HEK293 (cell line): Measurements from ENCODE around the gene CRIM1.

Experiments
- CTCF ChIA-PET: fragments of 350-600 bp; formaldehyde crosslinking; extraction: SDS; loops from one replicate; lab custom pipeline; 2021; ENCODE audit warnings: antibody characterized with exemption; lab: Yijun Ruan, JAX
- POLR2A ChIA-PET: fragments of 300-600 bp; formaldehyde crosslinking; extraction: SDS; loops from one replicate; lab custom pipeline; 2020; ENCODE audit warnings: antibody characterized with exemption, inconsistent platforms; lab: Yijun Ruan, JAX
- H3K27ac ChIP-seq: fragments of 200-500 bp; sonication (Bioruptor generic); 2 replicates; pipeline ENCODE4 v1.5.1; 2014; ENCODE audit warnings: low read depth, low read length, control low read depth, inconsistent platforms; ENCODE audit errors: extremely low read depth
- H3K36me3 ChIP-seq, 2 experiments: fragments of 200-500 bp in 1 of 2; sonication (Bioruptor generic) in 1 of 2; 1 replicate in 1 of 2; 2 replicates in 1 of 2; pipeline ENCODE4 v1.5.1; 2014 to 2017; ENCODE audit warnings: inconsistent platforms in 2 of 2, low read length in 2 of 2; ENCODE audit not compliant: control insufficient read depth in 2 of 2, insufficient read depth in 1 of 2
- H3K4me1 ChIP-seq: fragments of 200-500 bp; sonication (Bioruptor generic); 2 replicates; pipeline ENCODE4 v1.5.1; 2014; ENCODE audit warnings: mild to moderate bottlenecking, low read length, inconsistent platforms; ENCODE audit not compliant: control insufficient read depth, insufficient read depth
- H3K4me3 ChIP-seq: 2 replicates; pipeline ENCODE4 v1.5.1; 2011; ENCODE audit warnings: low read depth, mild to moderate bottlenecking, control low read depth, low read length, moderate library complexity
- H3K9me3 ChIP-seq: fragments of 200-500 bp; sonication (Bioruptor generic); 2 replicates; pipeline ENCODE4 v1.5.1; 2014; ENCODE audit warnings: low read depth, low read length, inconsistent platforms; ENCODE audit not compliant: control insufficient read depth, insufficient read depth
- GFI1B ChIP-seq: fragments of 450-650 bp; formaldehyde crosslinking; IDR thresholded peaks from 2 replicates; pipeline ENCODE4 v1.5.1; 2016; ENCODE audit warnings: missing biosample characterization, missing genetic modification characterization
- GLIS2 ChIP-seq: fragments of 450-650 bp; formaldehyde crosslinking; IDR thresholded peaks from 2 replicates; pipeline ENCODE4 v1.5.1; 2016; ENCODE audit warnings: missing biosample characterization, missing genetic modification characterization
- HOXA7 ChIP-seq: sonication (generic); formaldehyde crosslinking; IDR thresholded peaks from 2 replicates; pipeline ENCODE4 v1.8.1; 2022; ENCODE audit warnings: missing genetic modification reagents, borderline replicate concordance
- IKZF3 ChIP-seq: fragments of 450-650 bp; IDR thresholded peaks from 2 replicates; pipeline ENCODE4 v1.5.0; 2018; ENCODE audit warnings: missing biosample characterization, mild to moderate bottlenecking, missing genetic modification characterization, moderate library complexity
- KLF16 ChIP-seq: fragments of 450-650 bp; formaldehyde crosslinking; IDR thresholded peaks from 2 replicates; pipeline ENCODE4 v1.5.1; 2017; ENCODE audit warnings: missing biosample characterization, missing genetic modification characterization
- PBX3 ChIP-seq: sonication (generic); formaldehyde crosslinking; IDR thresholded peaks from 2 replicates; pipeline ENCODE4 v1.8.1; 2022; ENCODE audit warnings: mild to moderate bottlenecking, moderate library complexity, missing genetic modification reagents
- SP3 ChIP-seq: fragments of 450-650 bp; formaldehyde crosslinking; IDR thresholded peaks from 2 replicates; pipeline ENCODE4 v1.5.1; 2016; ENCODE audit warnings: missing biosample characterization, missing genetic modification characterization
- ZBTB20 ChIP-seq: fragments of 450-650 bp; formaldehyde crosslinking; IDR thresholded peaks from 2 replicates; pipeline ENCODE4 v1.5.1; 2016; ENCODE audit warnings: missing biosample characterization, missing genetic modification characterization
- ZBTB7A ChIP-seq: fragments of 450-650 bp; formaldehyde crosslinking; IDR thresholded peaks from 2 replicates; pipeline ENCODE4 v1.5.1; 2016; ENCODE audit warnings: low read depth, missing biosample characterization, missing genetic modification characterization
- ZEB2 ChIP-seq: fragments of 450-650 bp; formaldehyde crosslinking; IDR thresholded peaks from 2 replicates; pipeline ENCODE4 v1.5.1; 2016; ENCODE audit warnings: missing biosample characterization, missing genetic modification characterization
- ZNF211 ChIP-seq: fragments of 450-650 bp; formaldehyde crosslinking; IDR thresholded peaks from 2 replicates; pipeline ENCODE4 v1.5.1; 2016; ENCODE audit warnings: low read depth, missing biosample characterization, missing genetic modification characterization
- ZNF221 ChIP-seq: fragments of 450-650 bp; formaldehyde crosslinking; IDR thresholded peaks from 2 replicates; pipeline ENCODE4 v1.5.1; 2017; ENCODE audit warnings: missing biosample characterization, missing genetic modification characterization, borderline replicate concordance
- ZNF23 ChIP-seq: fragments of 450-650 bp; formaldehyde crosslinking; IDR thresholded peaks from 2 replicates; pipeline ENCODE4 v1.5.1; 2016; ENCODE audit warnings: missing biosample characterization, missing genetic modification characterization, borderline replicate concordance
- ZNF362 ChIP-seq: fragments of 450-650 bp; formaldehyde crosslinking; IDR thresholded peaks from 2 replicates; pipeline ENCODE4 v1.5.1; 2016; ENCODE audit warnings: missing biosample characterization, missing genetic modification characterization
- ZNF37A ChIP-seq: fragments of 450-650 bp; IDR thresholded peaks from 2 replicates; pipeline ENCODE4 v1.5.1; 2018; ENCODE audit warnings: missing biosample characterization, missing genetic modification characterization
- ZNF433 ChIP-seq: fragments of 450-650 bp; formaldehyde crosslinking; IDR thresholded peaks from 2 replicates; pipeline ENCODE4 v1.5.1; 2016; ENCODE audit warnings: missing biosample characterization, missing genetic modification characterization, low read depth
- ZNF510 ChIP-seq: fragments of 450-650 bp; formaldehyde crosslinking; IDR thresholded peaks from 2 replicates; pipeline ENCODE4 v1.5.1; 2018; ENCODE audit warnings: mild to moderate bottlenecking, missing genetic modification characterization, missing biosample characterization; ENCODE audit not compliant: insufficient replicate concordance
- ZNF555 ChIP-seq: fragments of 450-650 bp; formaldehyde crosslinking; conservative IDR thresholded peaks from 2 replicates; pipeline ENCODE4 v1.5.1; 2017; ENCODE audit warnings: missing biosample characterization, mild to moderate bottlenecking, missing genetic modification characterization, inconsistent platforms
- ZNF610 ChIP-seq: fragments of 450-650 bp; formaldehyde crosslinking; IDR thresholded peaks from 2 replicates; pipeline ENCODE4 v1.5.1; 2016; ENCODE audit warnings: missing biosample characterization, missing genetic modification characterization, borderline replicate concordance
- ZNF692 ChIP-seq: fragments of 450-650 bp; formaldehyde crosslinking; IDR thresholded peaks from 2 replicates; pipeline ENCODE4 v1.5.1; 2016; ENCODE audit warnings: missing biosample characterization, missing genetic modification characterization
- ZNF747 ChIP-seq: fragments of 450-650 bp; formaldehyde crosslinking; IDR thresholded peaks from 2 replicates; pipeline ENCODE4 v1.5.1; 2016; ENCODE audit warnings: missing biosample characterization, missing genetic modification characterization
- ZNF776 ChIP-seq: fragments of 450-650 bp; formaldehyde crosslinking; IDR thresholded peaks from 2 replicates; pipeline ENCODE4 v1.5.0; 2017; ENCODE audit warnings: missing biosample characterization, missing genetic modification characterization, borderline replicate concordance
- ZSCAN23 ChIP-seq: fragments of 450-650 bp; formaldehyde crosslinking; IDR thresholded peaks from 2 replicates; pipeline ENCODE4 v1.5.1; 2016; ENCODE audit warnings: missing biosample characterization, missing genetic modification characterization
- TF ChIP-seq, protein P1 (sequence below): fragments of 450-650 bp; formaldehyde crosslinking; conservative IDR thresholded peaks from 2 replicates; pipeline ENCODE4 v1.5.1; 2016; ENCODE audit warnings: low read depth, missing biosample characterization, missing genetic modification characterization

The CRIM1 gene

GRCh38 chr2:36500072-36500471, 144.5 kb downstream of the CRIM1 start:
- ChIA-PET POLR2A (no interaction called here), CTCF (interaction anchor here (0.6 to 2.2 kb wide), 7 partner anchors 8 to 214 kb away, joined by 3 to 7 read pairs (median 3); no protein-coding TSS in a partner anchor)
- Histone ChIP-seq H3K4me3 (no peak overlapping the region), H3K27ac (no peak overlapping the region), H3K9me3 (no peaks in the 10 kb centered on the region), H3K4me1 (no peaks in the 10 kb centered on the region), H3K36me3 (peaks cover 6 to 36% of the 10 kb centered on the region in 2 experiments; a peak in 2 of 3 replicates)
- TF ChIP-seq ZNF221 (tag by site-specific recombination) (no peak), ZNF433 (tag by site-specific recombination) (no peak), ZBTB20 (tag by site-specific recombination) (no peak), ZNF555 (no peak)

DNA sequence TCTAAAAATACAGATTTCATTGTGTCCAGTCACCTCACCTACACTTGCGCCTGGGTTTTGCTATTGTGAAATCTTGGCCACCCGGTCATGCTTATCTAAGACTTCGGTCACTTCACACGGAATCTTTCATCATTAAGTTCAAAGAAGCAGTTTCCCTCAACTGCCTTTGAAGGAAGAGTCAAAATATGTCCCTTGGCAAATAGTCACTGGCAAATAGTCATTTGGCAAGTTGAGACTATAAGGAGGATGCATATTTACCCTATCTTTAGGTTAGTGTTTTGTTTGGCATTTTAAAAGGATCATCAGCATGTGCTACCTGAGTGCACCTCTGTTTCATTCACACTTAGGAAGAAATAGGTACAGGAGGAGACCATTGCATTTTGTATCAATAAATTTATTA, 146.5 kb downstream of the CRIM1 start:
- Histone ChIP-seq H3K36me3 (peaks cover 6 to 41% of the 10 kb centered on the region in 2 experiments; a peak in 2 of 3 replicates), H3K4me3 (no peak overlapping the region), H3K27ac (no peak overlapping the region), H3K9me3 (no peaks in the 10 kb centered on the region), H3K4me1 (no peaks in the 10 kb centered on the region)
- ChIA-PET CTCF (interaction anchor here (2.2 kb wide), 1 partner anchor 149 kb away, joined by 7 read pairs; no protein-coding TSS in a partner anchor), POLR2A (no interaction called here)
- TF ChIP-seq HOXA7 (CRISPR knock-in tag) (no peak), GFI1B (tag by site-specific recombination) (no peak), ZNF692 (tag by site-specific recombination) (no peak), IKZF3 (no peak), ZNF211 (tag by site-specific recombination) (no peak), ZNF23 (tag by site-specific recombination) (no peak), KLF16 (tag by site-specific recombination) (no peak), ZEB2 (no peak), ZNF776 (no peak), GLIS2 (tag by site-specific recombination) (no peak), SP3 (no peak), ZNF362 (tag by site-specific recombination) (no peak), PBX3 (CRISPR knock-in tag) (no peak), ZBTB7A (no peak), ZNF37A (tag by site-specific recombination) (no peak), ZSCAN23 (tag by site-specific recombination) (no peak), ZNF510 (tag by site-specific recombination) (no peak), ZNF747 (tag by site-specific recombination) (no peak), ZNF610 (tag by site-specific recombination) (no peak)
- TF ChIP-seq, protein P1, sequence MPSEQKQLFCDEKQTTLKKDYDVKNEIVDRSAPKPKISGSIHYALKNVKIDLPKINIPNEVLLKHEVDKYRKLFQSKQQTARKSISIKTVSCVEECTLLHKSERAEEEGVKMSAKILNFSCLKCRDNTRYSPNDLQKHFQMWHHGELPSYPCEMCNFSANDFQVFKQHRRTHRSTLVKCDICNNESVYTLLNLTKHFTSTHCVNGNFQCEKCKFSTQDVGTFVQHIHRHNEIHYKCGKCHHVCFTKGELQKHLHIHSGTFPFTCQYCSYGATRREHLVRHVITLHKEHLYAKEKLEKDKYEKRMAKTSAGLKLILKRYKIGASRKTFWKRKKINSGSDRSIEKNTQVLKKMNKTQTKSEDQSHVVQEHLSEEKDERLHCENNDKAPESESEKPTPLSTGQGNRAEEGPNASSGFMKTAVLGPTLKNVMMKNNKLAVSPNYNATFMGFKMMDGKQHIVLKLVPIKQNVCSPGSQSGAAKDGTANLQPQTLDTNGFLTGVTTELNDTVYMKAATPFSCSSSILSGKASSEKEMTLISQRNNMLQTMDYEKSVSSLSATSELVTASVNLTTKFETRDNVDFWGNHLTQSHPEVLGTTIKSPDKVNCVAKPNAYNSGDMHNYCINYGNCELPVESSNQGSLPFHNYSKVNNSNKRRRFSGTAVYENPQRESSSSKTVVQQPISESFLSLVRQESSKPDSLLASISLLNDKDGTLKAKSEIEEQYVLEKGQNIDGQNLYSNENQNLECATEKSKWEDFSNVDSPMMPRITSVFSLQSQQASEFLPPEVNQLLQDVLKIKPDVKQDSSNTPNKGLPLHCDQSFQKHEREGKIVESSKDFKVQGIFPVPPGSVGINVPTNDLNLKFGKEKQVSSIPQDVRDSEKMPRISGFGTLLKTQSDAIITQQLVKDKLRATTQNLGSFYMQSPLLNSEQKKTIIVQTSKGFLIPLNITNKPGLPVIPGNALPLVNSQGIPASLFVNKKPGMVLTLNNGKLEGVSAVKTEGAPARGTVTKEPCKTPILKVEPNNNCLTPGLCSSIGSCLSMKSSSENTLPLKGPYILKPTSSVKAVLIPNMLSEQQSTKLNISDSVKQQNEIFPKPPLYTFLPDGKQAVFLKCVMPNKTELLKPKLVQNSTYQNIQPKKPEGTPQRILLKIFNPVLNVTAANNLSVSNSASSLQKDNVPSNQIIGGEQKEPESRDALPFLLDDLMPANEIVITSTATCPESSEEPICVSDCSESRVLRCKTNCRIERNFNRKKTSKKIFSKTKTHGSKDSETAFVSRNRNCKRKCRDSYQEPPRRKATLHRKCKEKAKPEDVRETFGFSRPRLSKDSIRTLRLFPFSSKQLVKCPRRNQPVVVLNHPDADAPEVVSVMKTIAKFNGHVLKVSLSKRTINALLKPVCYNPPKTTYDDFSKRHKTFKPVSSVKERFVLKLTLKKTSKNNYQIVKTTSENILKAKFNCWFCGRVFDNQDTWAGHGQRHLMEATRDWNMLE (tag by site-specific recombination), result no peak
